KMS-11 (cell line): ENCODE measurements around the gene TPRG1.
A peak's percentile ranks its signal among the peaks of the same experiment; 100 is the strongest.

ENCODE experiments used
- H2AFZ ChIP-seq: fragments of 200-600 bp; sonication (generic); 2 replicates; pipeline ENCODE4 v1.6.1; 2016; ENCODE audit warnings: antibody characterized with exemption, mixed run types, low read depth
- H3K27ac ChIP-seq: fragments of 200-600 bp; sonication (generic); 2 replicates; pipeline ENCODE4 v1.6.1; 2016; ENCODE audit warnings: mild to moderate bottlenecking, mixed run types
- H3K27me3 ChIP-seq: fragments of 200-600 bp; sonication (generic); 2 replicates; pipeline ENCODE4 v1.6.1; 2017; ENCODE audit warnings: mild to moderate bottlenecking, low read depth, mixed run types, moderate library complexity; ENCODE audit not compliant: insufficient read depth
- H3K36me3 ChIP-seq: fragments of 200-600 bp; sonication (generic); 2 replicates; pipeline ENCODE4 v1.6.1; 2017; ENCODE audit warnings: mild to moderate bottlenecking, mixed run types; ENCODE audit not compliant: insufficient read depth
- H3K4me1 ChIP-seq: fragments of 200-600 bp; sonication (generic); 2 replicates; pipeline ENCODE4 v1.6.1; 2016; ENCODE audit warnings: mild to moderate bottlenecking, low read depth, mixed run types; ENCODE audit not compliant: poor library complexity, severe bottlenecking
- H3K4me2 ChIP-seq: fragments of 200-600 bp; sonication (generic); 2 replicates; pipeline ENCODE4 v1.7.0; 2016; ENCODE audit warnings: mild to moderate bottlenecking, mixed run types
- H3K4me3 ChIP-seq: fragments of 200-600 bp; sonication (generic); IDR thresholded peaks from 2 replicates; pipeline ENCODE4 v1.6.1; 2017; ENCODE audit warnings: low read depth, low read length, mixed read lengths; ENCODE audit not compliant: insufficient read depth
- H3K79me2 ChIP-seq: fragments of 200-600 bp; sonication (generic); 2 replicates; pipeline ENCODE4 v1.6.1; 2016; ENCODE audit warnings: low read depth, mixed run types; ENCODE audit not compliant: insufficient read depth
- H3K9ac ChIP-seq: fragments of 200-600 bp; sonication (generic); 2 replicates; pipeline ENCODE4 v1.6.1; 2016; ENCODE audit warnings: mild to moderate bottlenecking, mixed run types
- H4K20me1 ChIP-seq: fragments of 200-600 bp; sonication (generic); 2 replicates; pipeline ENCODE4 v1.6.1; 2016; ENCODE audit warnings: mild to moderate bottlenecking, mixed run types; ENCODE audit not compliant: insufficient read depth
- CTCF ChIP-seq: fragments of 200-600 bp; sonication (generic); conservative IDR thresholded peaks from 2 replicates; pipeline ENCODE4 v1.6.1; 2017; ENCODE audit warnings: low read depth, mild to moderate bottlenecking, antibody characterized with exemption, low read length, moderate library complexity, mixed read lengths

The TPRG1 gene

GRCh38 chr3:189169728-189170127 lies 2.0 kb upstream of the TPRG1 start:
- Histone ChIP-seq H3K4me2 (no peak overlapping the region), H3K79me2 (no peaks in the 10 kb centered on the region), H2AFZ (no peak overlapping the region), H3K27ac (no peak overlapping the region), H3K36me3 (no peaks in the 10 kb centered on the region), H3K4me3 (no peak overlapping the region), H4K20me1 (no peaks in the 10 kb centered on the region), H3K4me1 (no peaks in the 10 kb centered on the region), H3K9ac (no peak overlapping the region), H3K27me3 (no peaks in the 10 kb centered on the region)
- TF ChIP-seq CTCF = 0 out of 2 replicates have a peak, but pooled peaks have one; percentile 9

- Histone ChIP-seq H3K36me3 (no peaks in the 10 kb centered on the region), H4K20me1 (no peaks in the 10 kb centered on the region), H3K79me2 (no peaks in the 10 kb centered on the region), H2AFZ (no peak overlapping the region), H3K4me2 (no peak overlapping the region), H3K9ac (no peak overlapping the region), H3K4me3 (no peak overlapping the region), H3K27me3 (no peaks in the 10 kb centered on the region), H3K27ac (no peak overlapping the region), H3K4me1 (no peaks in the 10 kb centered on the region)
- TF ChIP-seq CTCF = no peak
These were observed 1.2 kb upstream of the TPRG1 start for GRCh38 chr3:189170559-189170958.

GRCh38 chr3:189172668-189173419 lies 1.1 kb downstream of the TPRG1 start:
- no peaks in the 10 kb centered on the region for H3K4me1 ChIP-seq
- H3K4me3 ChIP-seq = no peak overlapping the region
- no peaks in the 10 kb centered on the region for H3K27me3 ChIP-seq
- H4K20me1 ChIP-seq = no peaks in the 10 kb centered on the region
- no peak overlapping the region for H2AFZ ChIP-seq
- H3K36me3 ChIP-seq = no peaks in the 10 kb centered on the region
- no peak overlapping the region for H3K4me2 ChIP-seq
- H3K79me2 ChIP-seq = no peaks in the 10 kb centered on the region
- H3K27ac ChIP-seq = no peak overlapping the region
- H3K9ac ChIP-seq = no peak overlapping the region
- TF ChIP-seq CTCF = no peak

- H3K27me3 ChIP-seq = no peaks in the 10 kb centered on the region
- H2AFZ ChIP-seq = no peak overlapping the region
- no peak overlapping the region for H3K4me3 ChIP-seq
- no peak overlapping the region for H3K27ac ChIP-seq
- H3K79me2 ChIP-seq = no peaks in the 10 kb centered on the region
- H3K4me2 ChIP-seq = no peak overlapping the region
- no peaks in the 10 kb centered on the region for H4K20me1 ChIP-seq
- H3K4me1 ChIP-seq = peaks cover 15% of the 10 kb centered on the region
- no peak for TF ChIP-seq CTCF
- H3K9ac ChIP-seq = no peak overlapping the region
- H3K36me3 ChIP-seq = no peaks in the 10 kb centered on the region
These were observed 12.8 kb downstream of the TPRG1 start for GRCh38 chr3:189184566-189184965.
